HG02763 (cell line): Measurements from ENCODE around the gene CUTA.
"Not testable (repeated sequence)": the region's sequence is repeated elsewhere in the genome, so short reads cannot be mapped to it uniquely, and the experiment has no call there.

Experiments
- ATAC-seq: cut with Tn5 transposase; IDR thresholded peaks from one replicate; pipeline ENCODE4 v1.9.1; 2021; ENCODE audit warnings: mild to moderate bottlenecking, moderate library complexity; ENCODE audit not compliant: unreplicated experiment

The CUTA gene

GRCh38 chr6:33373960-33374910 is 43.7 kb downstream of the CUTA start:
- no peak for ATAC-seq

- no peak for ATAC-seq
Measured at GRCh38 chr6:33372526-33373123, 45.3 kb downstream of the CUTA start.

- ATAC-seq, result not testable (repeated sequence)
Measured at GRCh38 chr6:33371901-33372300, 46.0 kb downstream of the CUTA start.

GRCh38 chr6:33367715-33368025 is 50.2 kb downstream of the CUTA start:
- ATAC-seq, result not testable (repeated sequence)

DNA sequence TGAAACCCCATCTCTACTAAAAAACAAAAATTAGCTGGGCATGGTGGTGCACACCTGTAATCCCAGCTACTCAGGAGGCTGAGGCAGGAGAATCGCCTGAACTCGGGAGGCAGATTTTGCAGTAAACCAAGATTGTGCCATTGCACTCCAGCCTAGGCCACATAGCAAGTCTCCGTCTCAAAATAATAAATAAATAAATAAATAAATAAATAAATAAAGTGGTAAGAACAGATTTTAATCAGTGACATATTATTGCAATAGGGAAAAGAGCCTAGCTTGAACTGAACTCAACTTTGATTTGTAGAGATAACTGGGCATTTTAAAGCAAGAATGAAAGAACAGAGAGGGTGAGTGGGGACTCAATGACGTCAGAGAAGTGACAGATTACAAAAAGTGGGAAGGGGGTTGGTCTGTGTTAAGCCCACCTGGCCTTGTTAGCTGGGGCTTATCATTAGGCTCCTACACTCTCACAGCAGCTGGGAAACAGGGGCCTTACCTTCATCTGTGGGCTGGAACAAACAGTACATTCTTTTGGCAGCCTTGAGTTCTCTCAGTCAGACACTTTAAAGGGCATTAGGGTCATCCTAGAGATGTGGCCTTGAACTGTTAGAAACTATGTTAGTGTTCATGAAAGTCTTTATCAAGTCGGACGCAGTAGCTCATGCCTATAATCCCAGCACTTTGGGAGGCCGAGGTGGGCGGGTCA is 50.7 kb downstream of the CUTA start:
- ATAC-seq, result no peak
